Measurements from ENCODE around the gene FAM229B.
"Not testable (repeated sequence)": the region's sequence is repeated elsewhere in the genome, so short reads cannot be mapped to it uniquely, and the experiment has no call there.

Gene FAM229B

DNA sequence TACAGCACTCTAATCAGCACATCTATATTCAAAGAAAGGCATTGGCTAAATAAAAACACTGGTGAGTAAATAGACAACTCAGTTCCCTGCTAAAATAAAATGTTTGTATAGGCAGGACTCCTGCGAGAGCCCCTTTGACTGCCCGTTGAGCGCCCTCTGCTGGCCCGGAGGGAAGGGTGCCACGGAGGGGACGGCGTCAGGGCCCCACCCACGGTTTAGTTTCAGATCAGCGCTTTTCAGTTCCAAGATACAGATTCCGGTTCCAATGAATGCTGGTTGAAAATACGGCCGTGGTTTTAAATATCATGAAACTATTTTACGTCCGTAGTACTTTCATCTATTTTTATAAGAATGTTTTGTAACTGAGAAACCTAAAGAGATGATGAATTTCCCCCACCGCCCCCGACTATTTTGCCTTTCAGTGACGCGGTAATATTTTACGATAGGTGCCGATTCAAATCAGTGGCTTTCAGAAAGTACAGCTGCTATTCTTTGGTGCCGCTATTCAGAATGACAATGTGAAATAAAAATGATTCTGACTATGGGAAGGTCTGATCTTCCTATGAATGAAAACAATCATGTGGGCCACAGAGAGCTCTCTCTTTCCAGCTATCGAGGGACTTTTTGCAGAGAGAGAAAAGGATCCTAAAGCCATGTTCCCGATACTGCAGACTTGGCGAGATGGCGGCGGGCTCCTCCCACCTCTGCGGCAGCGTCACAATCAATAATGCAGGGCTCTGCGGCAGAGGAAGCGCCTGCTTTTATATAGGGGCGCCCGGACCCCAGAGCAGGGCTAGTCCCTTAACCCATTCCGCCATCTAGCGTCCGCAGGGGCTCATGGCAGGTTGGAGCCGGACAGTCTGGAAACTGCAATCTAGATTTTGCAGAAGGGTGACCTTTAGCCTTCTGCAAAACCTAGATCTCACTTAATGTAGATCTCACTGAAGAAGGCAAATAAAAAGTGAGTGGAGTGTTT lies 44.1 kb upstream of the FAM229B start:
- Histone ChIP-seq H3K27ac (replicated peaks) (peak overlapping the region; percentile 33; the same call in 1 of the 2 replicates), H3K4me3 (replicated peaks; ENCODE audit: insufficient read depth, low read length) (peak overlapping the region; percentile 68), H3K27me3 (ENCODE audit: insufficient read depth, poor library complexity, severe bottlenecking) (no peaks in the 10 kb centered on the region)
- peak; percentile 71 to 84 for DNase-seq (ENCODE audit: low read depth in 1 of 2, low spot score in 1 of 2)
- TF ChIP-seq, protein P1, sequence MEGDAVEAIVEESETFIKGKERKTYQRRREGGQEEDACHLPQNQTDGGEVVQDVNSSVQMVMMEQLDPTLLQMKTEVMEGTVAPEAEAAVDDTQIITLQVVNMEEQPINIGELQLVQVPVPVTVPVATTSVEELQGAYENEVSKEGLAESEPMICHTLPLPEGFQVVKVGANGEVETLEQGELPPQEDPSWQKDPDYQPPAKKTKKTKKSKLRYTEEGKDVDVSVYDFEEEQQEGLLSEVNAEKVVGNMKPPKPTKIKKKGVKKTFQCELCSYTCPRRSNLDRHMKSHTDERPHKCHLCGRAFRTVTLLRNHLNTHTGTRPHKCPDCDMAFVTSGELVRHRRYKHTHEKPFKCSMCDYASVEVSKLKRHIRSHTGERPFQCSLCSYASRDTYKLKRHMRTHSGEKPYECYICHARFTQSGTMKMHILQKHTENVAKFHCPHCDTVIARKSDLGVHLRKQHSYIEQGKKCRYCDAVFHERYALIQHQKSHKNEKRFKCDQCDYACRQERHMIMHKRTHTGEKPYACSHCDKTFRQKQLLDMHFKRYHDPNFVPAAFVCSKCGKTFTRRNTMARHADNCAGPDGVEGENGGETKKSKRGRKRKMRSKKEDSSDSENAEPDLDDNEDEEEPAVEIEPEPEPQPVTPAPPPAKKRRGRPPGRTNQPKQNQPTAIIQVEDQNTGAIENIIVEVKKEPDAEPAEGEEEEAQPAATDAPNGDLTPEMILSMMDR (IDR thresholded peaks at IDR 0.05; ENCODE audit: insufficient read depth, low read length), result peak; percentile 87
- TF ChIP-seq, protein P2, sequence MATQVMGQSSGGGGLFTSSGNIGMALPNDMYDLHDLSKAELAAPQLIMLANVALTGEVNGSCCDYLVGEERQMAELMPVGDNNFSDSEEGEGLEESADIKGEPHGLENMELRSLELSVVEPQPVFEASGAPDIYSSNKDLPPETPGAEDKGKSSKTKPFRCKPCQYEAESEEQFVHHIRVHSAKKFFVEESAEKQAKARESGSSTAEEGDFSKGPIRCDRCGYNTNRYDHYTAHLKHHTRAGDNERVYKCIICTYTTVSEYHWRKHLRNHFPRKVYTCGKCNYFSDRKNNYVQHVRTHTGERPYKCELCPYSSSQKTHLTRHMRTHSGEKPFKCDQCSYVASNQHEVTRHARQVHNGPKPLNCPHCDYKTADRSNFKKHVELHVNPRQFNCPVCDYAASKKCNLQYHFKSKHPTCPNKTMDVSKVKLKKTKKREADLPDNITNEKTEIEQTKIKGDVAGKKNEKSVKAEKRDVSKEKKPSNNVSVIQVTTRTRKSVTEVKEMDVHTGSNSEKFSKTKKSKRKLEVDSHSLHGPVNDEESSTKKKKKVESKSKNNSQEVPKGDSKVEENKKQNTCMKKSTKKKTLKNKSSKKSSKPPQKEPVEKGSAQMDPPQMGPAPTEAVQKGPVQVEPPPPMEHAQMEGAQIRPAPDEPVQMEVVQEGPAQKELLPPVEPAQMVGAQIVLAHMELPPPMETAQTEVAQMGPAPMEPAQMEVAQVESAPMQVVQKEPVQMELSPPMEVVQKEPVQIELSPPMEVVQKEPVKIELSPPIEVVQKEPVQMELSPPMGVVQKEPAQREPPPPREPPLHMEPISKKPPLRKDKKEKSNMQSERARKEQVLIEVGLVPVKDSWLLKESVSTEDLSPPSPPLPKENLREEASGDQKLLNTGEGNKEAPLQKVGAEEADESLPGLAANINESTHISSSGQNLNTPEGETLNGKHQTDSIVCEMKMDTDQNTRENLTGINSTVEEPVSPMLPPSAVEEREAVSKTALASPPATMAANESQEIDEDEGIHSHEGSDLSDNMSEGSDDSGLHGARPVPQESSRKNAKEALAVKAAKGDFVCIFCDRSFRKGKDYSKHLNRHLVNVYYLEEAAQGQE (IDR thresholded peaks at IDR 0.05; ENCODE audit: insufficient replicate concordance, low read depth), result no peak
- no peak for TF ChIP-seq POLR2AphosphoS5 (IDR thresholded peaks at IDR 0.05; ENCODE audit: low read depth)
- TF ChIP-seq SPI1 (IDR thresholded peaks at IDR 0.05; ENCODE audit: borderline replicate concordance, low read depth), result no peak
- TF ChIP-seq GABPA (IDR thresholded peaks at IDR 0.05; ENCODE audit: low read depth), result no peak

DNA sequence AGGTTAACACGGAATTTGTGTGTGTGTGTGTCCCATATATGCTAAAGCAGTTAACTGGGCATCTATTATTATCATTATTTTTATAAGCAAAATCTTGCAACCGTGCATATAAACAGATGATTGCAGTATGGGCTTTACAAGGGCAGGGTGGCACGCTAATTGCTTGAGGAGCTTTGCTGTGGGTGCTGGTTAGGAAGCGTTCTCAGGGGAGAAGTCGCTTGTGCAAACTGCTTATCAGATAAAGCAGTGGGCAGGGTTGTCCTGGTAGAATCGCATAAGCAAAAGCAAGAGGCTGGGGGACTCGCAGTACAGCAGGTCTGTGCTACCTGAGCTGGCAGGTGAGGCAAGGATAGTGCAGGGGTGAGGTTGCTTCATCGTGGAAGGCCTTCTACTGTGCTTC lies 43.2 kb upstream of the FAM229B start:
- no peak for DNase-seq (ENCODE audit: low read depth in 1 of 2, low spot score in 1 of 2)
- Histone ChIP-seq H3K27me3 (ENCODE audit: insufficient read depth, poor library complexity, severe bottlenecking) (no peaks in the 10 kb centered on the region), H3K27ac (replicated peaks) (no peak overlapping the region), H3K4me3 (replicated peaks; ENCODE audit: insufficient read depth, low read length) (no peak overlapping the region)
- TF ChIP-seq POLR2AphosphoS5 (IDR thresholded peaks at IDR 0.05; ENCODE audit: low read depth) (no peak), GABPA (IDR thresholded peaks at IDR 0.05; ENCODE audit: low read depth) (no peak), SPI1 (IDR thresholded peaks at IDR 0.05; ENCODE audit: borderline replicate concordance, low read depth) (no peak)
- TF ChIP-seq, protein P2 (IDR thresholded peaks at IDR 0.05; ENCODE audit: insufficient replicate concordance, low read depth), result no peak
- TF ChIP-seq, protein P1 (IDR thresholded peaks at IDR 0.05; ENCODE audit: insufficient read depth, low read length), result no peak

DNA sequence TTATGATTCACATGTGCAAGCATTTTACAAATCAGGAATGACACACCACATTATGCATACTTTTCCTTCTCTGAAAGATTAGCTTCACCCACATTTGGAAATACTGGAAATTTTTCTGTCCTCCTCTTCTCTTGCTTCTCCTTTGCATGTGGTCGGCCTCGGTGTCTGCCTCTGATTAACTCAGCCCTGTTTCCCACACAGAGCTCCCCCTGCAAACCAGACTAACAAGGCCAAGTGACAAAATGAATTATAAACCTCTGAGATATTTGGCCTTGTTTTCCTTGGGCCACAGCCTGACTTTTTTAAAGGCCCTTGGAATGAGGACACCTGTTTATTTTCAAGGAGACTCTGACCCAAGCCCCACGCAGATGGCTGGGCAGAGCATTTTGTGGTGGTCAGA lies 42.5 kb upstream of the FAM229B start:
- no peak overlapping the region for H3K4me3 ChIP-seq (replicated peaks; ENCODE audit: insufficient read depth, low read length)
- TF ChIP-seq, protein P1 (IDR thresholded peaks at IDR 0.05; ENCODE audit: insufficient read depth, low read length), result no peak
- no peak for TF ChIP-seq POLR2AphosphoS5 (IDR thresholded peaks at IDR 0.05; ENCODE audit: low read depth)
- H3K27me3 ChIP-seq (ENCODE audit: insufficient read depth, poor library complexity, severe bottlenecking), result no peaks in the 10 kb centered on the region
- H3K27ac ChIP-seq (replicated peaks), result no peak overlapping the region
- no peak for DNase-seq (ENCODE audit: low read depth in 1 of 2, low spot score in 1 of 2)

DNA sequence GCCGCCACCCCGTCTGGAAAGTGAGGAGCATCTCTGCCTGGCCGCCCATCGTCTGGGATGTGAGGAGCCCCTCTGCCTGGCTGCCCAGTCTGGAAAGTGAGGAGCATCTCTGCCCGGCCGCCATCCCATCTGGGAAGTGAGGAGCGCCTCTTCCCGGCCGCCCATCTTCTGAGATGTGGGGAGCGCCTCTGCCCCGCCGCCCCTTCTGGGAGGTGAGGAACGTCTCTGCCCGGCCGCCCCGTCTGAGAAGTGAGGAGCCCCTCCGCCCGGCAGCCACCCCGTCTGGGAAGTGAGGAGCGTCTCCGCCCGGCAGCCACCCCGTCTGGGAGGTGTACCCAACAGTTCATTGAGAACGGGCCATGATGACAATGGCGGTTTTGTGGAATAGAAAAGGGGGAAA lies 39.9 kb upstream of the FAM229B start:
- not testable (repeated sequence) for H3K27me3 ChIP-seq (ENCODE audit: insufficient read depth, poor library complexity, severe bottlenecking); DNase-seq (ENCODE audit: low read depth in 1 of 2, low spot score in 1 of 2); H3K4me3 ChIP-seq (replicated peaks; ENCODE audit: insufficient read depth, low read length); H3K27ac ChIP-seq (replicated peaks)
